H1 (cell line): Measurements from ENCODE around the gene OPCML. TPM values are rescaled to one million over a fixed set of nuclear protein-coding genes. Genes with fewer than 3 reads are reported as not detected.

Experiments
- KDM5A ChIP-seq: fragments of 200-600 bp; IDR thresholded peaks from 2 replicates; pipeline ENCODE4 v1.7.1; 2012; ENCODE audit warnings: mild to moderate bottlenecking, low read length, inconsistent platforms, mixed read lengths
- RAD21 ChIP-seq, 2 experiments: IDR thresholded peaks in 1 of 2; conservative IDR thresholded peaks in 1 of 2; 2 replicates each; pipeline ENCODE4 v1.6.1; 2011; ENCODE audit warnings: low read depth in 2 of 2, low read length in 2 of 2, improper control_type of control experiment in 1 of 2, inconsistent platforms in 1 of 2, mild to moderate bottlenecking in 1 of 2, moderate library complexity in 1 of 2
- polyA plus RNA-seq, 7 experiments: library from polyadenylated mRNA; depleted of rRNA in 3 of 7; stranded (reverse) in 5 of 7; unstranded in 2 of 7; fragments of >200 nt in 5 of 7; fragments of 200-250 nt in 2 of 7; gene quantifications; 1 replicate in 5 of 7; 2 replicates in 1 of 7; 4 replicates in 1 of 7; pipeline versions ENCODE4 v1.2.1 to v1.2.3, GENCODE V29; 2011 to 2013; ENCODE audit warnings: missing spikeins in 2 of 7, mixed read lengths in 2 of 7
- total RNA-seq: library from RNA; stranded (reverse); fragmentation: NEBNext Ultra II Directional; extraction: Animal tissue kit (Norgen Biotek cat#: 25700); gene quantifications from 2 replicates; pipeline ENCODE4 v1.2.1, GENCODE V29; 2021

OPCML gene
- total and polyA plus RNA-seq, 2 of the 8 experiments (the other 6 are each of a cell fraction or from before 2014, with no cell fraction given): 2.3 to 3.1 TPM

GRCh38 chr11:133503776-133504175, 28.5 kb downstream of the OPCML start (continued):
- TF ChIP-seq RAD21 (IDR thresholded peaks at IDR 0.05 in 1 of 2, conservative IDR thresholded peaks at IDR 0.05 in 1 of 2; ENCODE audit: low read depth in 2 of 2, low read length in 2 of 2) (no peak), KDM5A (no peak)
